ENCODE data around the gene CFAP157. TPM values are rescaled to one million over a fixed set of nuclear protein-coding genes. Genes with fewer than 3 reads are reported as not detected.
A peak's percentile ranks its signal among the peaks of the same experiment; 100 is the strongest.

The CFAP157 gene
- total and polyA plus RNA-seq, 2 donors from 2014 or later, result 0.41 to 2.9 TPM

DNA sequence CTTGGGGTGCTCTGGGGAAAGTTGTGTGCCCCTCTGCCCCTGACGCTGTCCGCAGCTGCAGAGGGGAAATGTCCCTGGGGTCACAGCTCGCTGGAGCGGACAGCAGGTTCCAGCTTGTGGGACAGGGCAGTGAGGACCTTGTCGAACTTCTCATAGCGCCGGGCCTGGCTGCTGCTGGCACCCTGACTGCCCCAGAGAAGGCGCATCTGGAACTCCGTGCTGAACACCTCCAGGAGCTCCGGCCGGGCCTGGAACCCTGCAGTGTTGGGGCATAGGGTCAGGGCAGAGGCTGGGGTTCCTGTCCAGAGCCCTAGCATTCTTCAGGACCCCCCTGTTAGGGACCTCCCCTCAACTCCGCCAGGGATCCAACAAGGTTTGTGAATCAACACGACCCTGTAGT, 31.9 kb downstream of the CFAP157 start:
- Histone ChIP-seq H3K9ac (ENCODE audit: low read length in 3 of 3) (no peak overlapping the region), H3K27ac (ENCODE audit: low read depth in 2 of 2, low read length in 2 of 2) (no peak overlapping the region), H3K4me3 (ENCODE audit: low read length in 3 of 3) (no peak overlapping the region), H3K27me3 (ENCODE audit: control insufficient read depth, insufficient read depth, low read length) (no peaks in the 10 kb centered on the region), H3K36me3 (ENCODE audit: control insufficient read depth in 2 of 3, insufficient read depth in 3 of 3, low read length in 3 of 3) (no peaks in the 10 kb centered on the region), H3K4me1 (ENCODE audit: control insufficient read depth in 2 of 3, insufficient read depth in 2 of 3, low read depth in 1 of 3, low read length in 3 of 3) (peaks cover 0 to 13% (median 7%) of the 10 kb centered on the region in 3 donors), H3K9me3 (ENCODE audit: control insufficient read depth in 2 of 3, insufficient read depth in 1 of 3, low read length in 3 of 3) (no peaks in the 10 kb centered on the region)
- no peak for TF ChIP-seq CTCF (IDR thresholded peaks at IDR 0.05; ENCODE audit: borderline replicate concordance, extremely low read depth, insufficient read depth)
- peak in 1 of 5 donors; percentile 46 for DNase-seq
- intact Hi-C loops (cut with DNase I), result no loop called here
- no peak for FAIRE-seq

GRCh38 chr9:127739614-127740330, 33.0 kb downstream of the CFAP157 start:
- no peak for FAIRE-seq
- Histone ChIP-seq H3K36me3 (ENCODE audit: control insufficient read depth in 2 of 3, insufficient read depth in 3 of 3, low read length in 3 of 3) (no peaks in the 10 kb centered on the region), H3K4me3 (ENCODE audit: low read length in 3 of 3) (no peak overlapping the region), H3K27me3 (ENCODE audit: control insufficient read depth, insufficient read depth, low read length) (no peaks in the 10 kb centered on the region), H3K27ac (ENCODE audit: low read depth in 2 of 2, low read length in 2 of 2) (no peak overlapping the region), H3K9me3 (ENCODE audit: control insufficient read depth in 2 of 3, insufficient read depth in 1 of 3, low read length in 3 of 3) (no peaks in the 10 kb centered on the region), H3K4me1 (ENCODE audit: control insufficient read depth in 2 of 3, insufficient read depth in 2 of 3, low read depth in 1 of 3, low read length in 3 of 3) (peaks cover 0 to 6% (median 0%) of the 10 kb centered on the region in 3 donors), H3K9ac (ENCODE audit: low read length in 3 of 3) (no peak overlapping the region)
- DNase-seq, result peak in 1 of 5 donors; percentile 47
- TF ChIP-seq CTCF (IDR thresholded peaks at IDR 0.05; ENCODE audit: borderline replicate concordance, extremely low read depth, insufficient read depth), result no peak
- intact Hi-C loops (cut with DNase I), result loop anchor here (5.0 kb wide), 1 partner anchor 38 kb away; the partner anchor contains the start of gene SH2D3C

DNA sequence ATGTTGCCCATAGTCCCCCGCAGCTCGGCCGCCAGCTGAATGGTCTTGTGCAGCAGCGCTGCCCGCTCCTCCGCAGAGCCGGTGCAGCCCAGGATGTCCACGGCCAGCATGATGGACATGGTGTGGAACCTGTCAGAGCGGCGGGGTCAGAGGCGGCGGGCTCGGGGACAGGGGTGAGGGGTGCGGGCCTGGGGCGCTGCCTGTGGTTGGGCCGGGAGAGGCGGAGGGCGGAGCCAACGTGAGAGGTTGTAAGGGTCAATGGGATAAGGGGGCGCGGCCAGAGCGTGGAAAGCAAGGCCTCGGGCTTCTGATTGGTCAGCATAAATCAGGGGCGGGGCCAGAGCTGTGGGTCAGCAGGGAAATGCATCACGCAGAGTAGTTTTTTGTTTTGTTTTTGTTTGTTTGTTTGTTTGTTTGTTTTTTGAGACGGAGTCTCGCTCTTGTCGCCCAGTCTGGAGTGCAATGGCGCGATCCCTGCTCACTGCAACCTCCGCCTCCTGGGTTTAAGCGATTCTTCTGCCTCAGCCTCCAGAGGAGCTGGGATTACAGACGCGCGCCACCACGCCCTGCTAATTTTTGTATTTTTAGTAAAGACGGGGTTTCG, 35.1 kb downstream of the CFAP157 start:
- no peaks in the 10 kb centered on the region for H3K27me3 ChIP-seq (ENCODE audit: control insufficient read depth, insufficient read depth, low read length)
- no peaks in the 10 kb centered on the region for H3K9me3 ChIP-seq (ENCODE audit: control insufficient read depth in 2 of 3, insufficient read depth in 1 of 3, low read length in 3 of 3)
- no peak overlapping the region for H3K27ac ChIP-seq (ENCODE audit: low read depth in 2 of 2, low read length in 2 of 2)
- no peak for TF ChIP-seq CTCF (IDR thresholded peaks at IDR 0.05; ENCODE audit: borderline replicate concordance, extremely low read depth, insufficient read depth)
- FAIRE-seq (no peak), DNase-seq (peak; percentile 84 to 93 (median 89))
- no peak overlapping the region for H3K9ac ChIP-seq (ENCODE audit: low read length in 3 of 3)
- H3K4me3 ChIP-seq (ENCODE audit: low read length in 3 of 3), result peak overlapping the region in 1 of 3 donors; percentile 33
- intact Hi-C loops (cut with DNase I), result loop anchor here (5.0 kb wide), 1 partner anchor 35 kb away; the partner anchor contains the start of gene SH2D3C
- H3K4me1 ChIP-seq (ENCODE audit: control insufficient read depth in 2 of 3, insufficient read depth in 2 of 3, low read depth in 1 of 3, low read length in 3 of 3), result peaks cover 0 to 3% (median 0%) of the 10 kb centered on the region in 3 donors
- H3K36me3 ChIP-seq (ENCODE audit: control insufficient read depth in 2 of 3, insufficient read depth in 3 of 3, low read length in 3 of 3), result no peaks in the 10 kb centered on the region

All from kidney (tissue), 14 donors.